SIG-M5 treated with dmso at 0.1 percent for 504 hours (cell line): ENCODE data around the gene TRNP1.
"Not testable (repeated sequence)": the region's sequence is repeated elsewhere in the genome, so short reads cannot be mapped to it uniquely, and the experiment has no call there.

Source experiments
- DNase-seq: peaks from one replicate; lab custom pipeline; 2025; ENCODE audit not compliant: unreplicated experiment; lab: John Stamatoyannopoulos, UW

The TRNP1 gene

DNA sequence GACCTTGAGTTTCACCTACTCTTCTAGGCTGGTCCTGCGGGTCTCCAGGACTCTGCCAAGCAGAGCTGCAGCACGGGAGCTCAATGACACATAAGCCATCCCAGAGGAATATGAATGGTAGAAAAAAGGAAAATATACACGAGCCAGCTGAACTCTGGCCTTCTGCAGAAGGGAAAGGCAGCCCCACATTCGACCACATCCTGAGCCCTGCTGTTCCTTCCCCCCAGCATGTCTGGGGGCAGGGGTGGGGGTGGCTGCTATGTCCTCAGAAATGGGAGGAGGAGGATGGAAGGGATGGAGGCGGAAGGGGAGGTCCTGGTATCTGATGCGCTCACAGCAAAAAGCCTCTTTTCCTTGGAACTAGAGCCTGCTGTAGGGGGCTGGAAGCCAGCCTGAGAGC lies 21.1 kb upstream of the TRNP1 start:
- DNase-seq, result no peak

DNA sequence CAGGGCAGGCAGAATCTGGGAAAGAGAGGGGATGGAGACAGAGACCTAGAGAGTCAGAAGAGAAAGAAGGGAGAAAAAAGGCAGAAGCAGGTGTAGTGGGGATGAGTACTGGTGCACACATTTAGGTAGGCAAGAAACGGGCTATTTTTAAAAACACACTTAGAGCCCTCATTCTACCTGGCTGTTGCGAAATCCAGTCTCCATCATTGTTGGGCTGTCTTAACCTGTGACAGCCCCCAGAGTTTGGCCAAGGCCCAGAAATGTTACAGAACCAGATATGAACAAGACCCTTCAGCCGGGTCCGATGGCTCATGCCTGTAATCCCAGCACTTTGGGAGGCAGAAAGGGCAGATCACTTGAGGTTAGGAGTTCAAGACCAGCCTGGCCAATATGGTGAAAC lies 20.7 kb upstream of the TRNP1 start:
- DNase-seq, result no peak

DNA sequence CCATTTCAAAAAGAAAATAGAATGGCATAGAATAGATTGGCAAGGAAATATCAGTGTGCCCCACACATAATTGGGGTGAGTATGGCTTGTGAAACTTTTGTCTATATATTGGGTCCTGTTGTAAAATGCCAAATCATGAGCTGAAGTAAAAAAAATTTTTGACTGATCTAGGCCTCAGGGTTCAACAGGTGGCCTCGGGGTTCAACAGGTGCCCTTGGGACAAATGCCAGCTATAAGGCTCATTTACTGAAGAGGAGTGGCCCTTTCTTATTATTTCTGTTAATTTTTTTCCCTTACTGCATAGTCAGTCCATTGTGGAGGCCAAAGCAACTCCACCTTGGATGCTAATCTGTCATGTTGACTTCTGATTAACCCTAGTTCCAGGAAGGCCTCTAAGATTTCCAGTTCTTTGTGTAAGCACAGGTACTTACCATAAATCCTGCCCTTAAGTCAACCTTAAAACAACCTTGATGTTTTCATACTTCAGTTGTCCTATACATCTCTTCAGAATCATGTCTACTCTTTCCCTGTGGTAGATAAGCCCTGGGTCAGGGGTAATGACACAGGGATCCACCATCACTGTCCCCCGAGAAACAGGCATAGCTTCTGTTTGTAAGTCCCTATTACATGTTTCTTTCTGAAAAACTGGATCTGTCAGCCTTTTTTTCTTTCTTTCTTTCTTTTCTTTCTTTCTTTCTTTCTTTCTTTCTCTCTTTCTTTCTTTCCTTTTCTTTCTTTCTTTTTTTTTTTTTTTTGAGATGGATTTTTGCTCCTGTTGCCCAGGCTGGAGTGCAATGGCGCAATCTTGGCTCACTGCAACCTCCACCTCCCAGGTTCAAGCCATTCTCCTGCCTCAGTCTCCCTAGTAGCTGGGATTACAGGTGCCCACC lies 16.6 kb upstream of the TRNP1 start:
- no peak for DNase-seq

DNA sequence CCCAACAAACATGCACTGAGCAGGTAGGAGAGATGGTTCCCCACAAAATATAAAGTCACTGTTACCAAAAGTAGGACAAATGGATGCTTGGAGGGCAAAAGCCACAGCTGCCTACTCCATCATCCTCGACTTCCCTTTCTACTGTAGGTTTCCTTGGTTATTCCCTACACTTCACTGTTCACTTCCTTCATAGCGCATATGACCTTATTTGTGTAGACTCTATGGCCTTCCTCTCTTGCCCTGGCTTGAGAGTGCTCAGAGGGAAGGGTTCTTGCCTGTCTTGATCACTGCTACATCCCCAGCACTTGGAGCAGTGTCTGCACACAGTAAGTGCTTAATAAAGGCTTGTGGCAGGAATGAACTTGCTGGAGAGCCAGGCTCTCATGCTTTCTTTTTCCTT lies 14.6 kb upstream of the TRNP1 start:
- no peak for DNase-seq

DNA sequence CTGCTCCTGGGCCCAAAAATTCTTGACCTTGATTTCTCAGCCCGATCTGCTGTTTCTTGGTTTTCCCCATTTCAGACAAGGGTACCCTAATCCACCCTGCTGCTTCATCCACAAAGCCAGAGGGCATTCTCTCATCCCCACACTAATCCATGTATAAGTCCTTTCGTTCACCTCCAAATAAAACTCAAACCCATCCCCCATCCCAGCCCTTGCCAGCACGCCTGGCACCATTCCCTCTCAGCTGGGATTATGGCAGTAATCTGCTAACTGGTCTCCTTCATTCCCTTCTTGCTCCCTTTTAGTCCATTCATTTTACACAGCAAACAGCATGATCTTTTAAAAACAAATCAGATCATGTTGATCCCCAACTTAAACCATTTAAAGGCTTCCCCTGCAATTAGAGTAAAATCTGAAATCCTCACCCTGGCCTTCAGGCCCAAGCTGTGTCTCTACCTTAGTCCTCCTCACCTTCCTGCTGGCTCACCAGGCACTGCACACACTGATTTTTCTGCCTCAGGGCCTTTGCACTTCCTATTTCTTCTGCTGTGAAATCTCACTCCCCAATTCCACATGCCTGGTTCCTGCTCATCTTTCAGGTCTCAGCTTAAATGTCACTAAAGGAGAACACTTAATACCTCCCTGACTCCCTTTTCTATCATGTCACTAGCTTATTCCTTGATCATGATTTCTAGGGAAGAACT lies 12.2 kb upstream of the TRNP1 start:
- DNase-seq, result no peak

DNA sequence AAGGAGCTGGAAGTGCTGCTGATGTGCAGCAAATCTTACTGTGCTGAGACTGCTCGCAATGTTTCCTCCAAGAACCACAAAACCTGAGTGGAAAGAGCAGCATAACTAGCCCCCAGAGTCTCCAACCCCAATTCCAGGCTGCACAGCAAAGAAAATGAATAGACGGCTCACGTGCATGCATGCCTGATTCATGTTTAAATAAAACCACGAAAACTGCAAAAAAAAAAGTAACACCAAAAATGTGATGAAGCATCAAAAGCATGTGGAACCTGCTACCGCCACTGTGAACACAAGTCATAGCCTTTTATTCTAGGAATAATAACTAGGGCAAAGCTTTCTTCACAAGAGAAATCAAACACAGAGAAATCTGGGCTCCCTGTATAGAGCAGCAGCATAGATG lies 9.6 kb upstream of the TRNP1 start:
- no peak for DNase-seq

DNA sequence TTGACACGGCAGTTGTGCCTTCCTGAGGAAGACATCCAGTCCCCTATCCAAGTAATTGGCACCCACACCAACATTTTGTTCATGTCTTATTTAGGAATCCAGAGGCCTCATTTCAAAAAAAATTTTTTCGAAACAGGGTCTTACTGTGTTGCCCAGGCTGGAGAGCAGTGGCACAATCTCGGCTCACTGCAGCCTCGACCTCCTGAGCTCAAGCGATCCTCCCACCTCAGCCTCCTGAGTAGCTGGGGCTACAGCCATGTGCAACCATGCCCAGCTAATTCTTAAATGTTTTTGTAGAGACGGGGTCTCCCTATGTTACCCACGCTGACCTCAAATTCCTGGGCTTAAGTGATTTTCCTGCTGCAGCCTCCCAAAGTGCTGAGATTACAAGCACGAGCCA lies 9.2 kb upstream of the TRNP1 start:
- no peak for DNase-seq

DNA sequence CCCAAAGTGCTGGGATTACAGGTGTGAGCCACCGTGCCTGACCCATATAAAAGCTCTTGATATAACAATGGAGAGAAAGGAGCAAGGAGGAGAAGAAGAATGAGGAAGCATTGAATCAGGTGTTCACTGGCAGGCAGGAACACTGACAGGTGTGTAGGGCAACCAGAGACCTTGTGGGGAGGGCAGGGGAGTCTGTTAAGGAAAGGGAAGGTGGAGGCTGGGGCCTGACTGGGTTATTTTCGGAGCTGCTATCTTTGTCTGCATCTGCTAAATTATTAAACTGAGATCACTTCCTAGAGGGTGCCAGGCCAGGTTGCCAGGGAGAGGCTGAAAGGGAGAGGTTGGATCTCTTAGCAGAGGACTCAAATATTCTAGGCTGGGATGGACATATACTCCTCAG lies 6.8 kb upstream of the TRNP1 start:
- DNase-seq, result no peak

DNA sequence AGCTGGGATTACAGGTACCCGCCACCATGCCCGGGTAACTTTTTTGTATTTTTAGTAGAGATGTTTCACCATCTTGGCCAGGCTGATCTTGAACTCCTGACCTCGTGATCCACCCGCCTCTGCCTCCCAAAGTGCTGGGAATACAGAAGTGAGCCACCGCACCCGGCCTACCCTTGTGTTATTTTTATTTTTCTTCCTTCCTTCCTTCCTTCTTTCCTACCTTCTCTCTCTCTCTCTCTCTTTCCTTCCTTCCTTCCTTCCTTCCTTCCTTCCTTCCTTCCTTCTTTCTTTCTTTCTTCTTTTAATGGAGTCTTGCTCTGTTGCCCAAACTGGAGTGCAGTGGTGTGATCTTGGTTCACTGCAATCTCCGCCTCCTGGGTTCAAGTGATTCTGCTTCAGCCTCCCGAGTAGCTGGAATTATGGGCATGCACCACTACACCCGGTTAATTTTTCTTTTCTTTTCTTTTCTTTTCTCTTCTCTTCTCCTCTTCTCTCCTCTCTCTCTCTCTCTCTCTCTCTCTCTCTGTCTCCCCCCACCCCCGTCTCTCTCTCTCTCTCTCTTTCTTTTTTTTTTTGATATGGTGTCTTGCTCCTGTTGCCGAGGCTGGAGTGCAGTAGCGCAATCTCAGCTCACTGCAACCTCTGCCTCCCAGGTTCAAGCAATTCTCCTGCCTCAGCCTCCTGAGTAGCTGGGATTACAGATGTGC lies 3.9 kb upstream of the TRNP1 start:
- DNase-seq, result not testable (repeated sequence)

DNA sequence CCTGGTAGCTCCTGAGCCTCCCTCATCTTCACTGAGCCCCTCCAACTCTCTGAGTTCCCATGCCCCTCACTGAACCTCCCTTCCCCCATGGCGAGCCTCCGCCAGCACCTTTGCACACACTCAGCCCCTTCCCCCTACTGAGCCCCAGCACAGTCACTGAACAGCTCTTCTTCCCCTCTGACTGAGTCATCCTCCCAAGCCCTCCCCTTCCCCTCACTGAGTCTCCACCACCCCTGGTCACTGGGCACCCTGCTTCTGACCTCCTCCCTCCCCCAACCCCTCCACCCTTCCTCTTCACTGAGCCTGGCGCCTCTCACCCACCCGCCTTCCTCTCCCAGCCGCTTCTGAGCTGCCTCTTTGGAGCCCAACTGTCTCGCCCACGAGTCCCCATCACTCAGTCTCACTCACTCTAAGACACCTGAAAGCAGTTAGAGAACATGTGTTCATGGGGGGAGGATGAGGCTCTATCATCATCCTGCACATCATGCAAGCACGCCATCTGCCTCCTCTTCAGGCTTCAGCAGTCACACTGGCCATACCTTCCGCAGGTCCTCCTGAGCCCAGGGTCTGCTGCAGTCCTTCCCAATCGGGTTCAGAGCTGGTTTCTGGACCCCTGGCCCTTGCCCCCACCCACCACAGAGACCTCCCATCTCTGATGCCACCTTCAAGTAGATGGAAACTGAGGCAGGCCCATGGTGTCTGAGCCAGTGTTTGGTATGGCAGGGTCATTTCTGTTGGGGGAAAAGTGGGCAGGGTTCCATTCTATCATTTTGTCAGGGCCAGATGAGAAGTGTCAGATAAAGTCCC lies 2.0 kb upstream of the TRNP1 start:
- no peak for DNase-seq

DNA sequence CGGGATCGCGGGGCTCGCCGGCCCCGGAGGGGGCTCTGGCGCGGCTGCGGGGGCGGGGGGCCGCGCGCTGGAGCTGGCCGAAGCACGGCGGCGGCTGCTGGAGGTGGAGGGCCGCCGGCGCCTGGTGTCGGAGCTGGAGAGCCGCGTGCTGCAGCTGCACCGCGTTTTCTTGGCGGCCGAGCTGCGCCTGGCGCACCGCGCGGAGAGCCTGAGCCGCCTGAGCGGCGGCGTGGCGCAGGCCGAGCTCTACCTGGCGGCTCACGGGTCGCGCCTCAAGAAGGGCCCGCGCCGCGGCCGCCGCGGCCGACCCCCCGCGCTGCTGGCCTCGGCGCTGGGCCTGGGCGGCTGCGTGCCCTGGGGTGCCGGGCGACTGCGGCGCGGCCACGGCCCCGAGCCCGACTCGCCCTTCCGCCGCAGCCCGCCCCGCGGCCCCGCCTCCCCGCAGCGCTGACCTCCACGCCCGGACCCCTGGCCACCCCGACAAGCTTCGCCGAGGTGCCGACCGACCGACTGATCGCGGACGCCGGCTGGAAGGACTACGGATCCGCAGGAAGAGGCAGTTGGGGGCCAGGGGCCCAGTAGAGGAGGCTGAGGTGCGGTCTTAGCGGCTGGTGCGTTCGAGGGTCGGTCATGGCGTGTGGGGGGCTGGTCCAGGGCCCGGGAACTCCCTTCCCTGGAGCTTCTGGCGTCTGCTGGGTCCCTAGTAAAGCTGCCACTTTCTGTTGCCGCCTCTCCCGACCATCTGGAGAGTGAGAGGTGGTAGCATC lies 711 bp downstream of the TRNP1 start:
- no peak for DNase-seq

DNA sequence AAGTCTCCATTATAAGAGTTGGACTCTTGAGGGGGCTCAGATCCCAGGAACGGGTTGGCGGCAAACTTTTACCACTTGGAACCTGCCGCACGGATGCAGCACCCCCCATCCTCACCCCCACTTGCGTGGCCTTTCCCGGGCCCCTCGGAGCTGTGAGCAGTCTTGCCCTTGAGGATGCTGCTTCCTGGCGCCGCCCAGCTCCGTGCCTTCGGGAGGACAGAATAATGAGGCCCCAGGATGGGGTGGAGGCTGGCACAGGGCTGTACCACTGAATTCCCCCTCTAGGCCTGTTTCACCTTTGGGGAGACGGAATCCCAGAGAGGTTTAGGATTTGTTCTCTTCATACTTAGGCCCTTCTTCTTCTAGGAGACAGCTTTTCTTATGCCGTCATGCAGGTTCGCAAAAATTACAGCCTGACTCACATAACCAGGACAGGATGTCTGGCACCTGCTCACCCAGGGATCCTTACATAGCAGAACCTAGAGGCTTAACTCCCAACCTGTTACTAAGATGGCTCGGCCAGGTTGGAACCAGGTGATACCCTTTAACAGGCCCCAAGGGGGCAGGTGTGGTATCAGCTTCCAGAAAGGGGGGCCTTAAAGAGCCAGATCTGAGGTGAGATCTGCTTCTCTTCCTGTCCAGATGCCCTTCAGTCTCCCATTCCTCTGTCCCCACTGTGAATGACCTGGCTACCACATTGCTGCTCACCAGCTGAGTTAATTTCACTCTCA lies 1.5 kb downstream of the TRNP1 start:
- no peak for DNase-seq

DNA sequence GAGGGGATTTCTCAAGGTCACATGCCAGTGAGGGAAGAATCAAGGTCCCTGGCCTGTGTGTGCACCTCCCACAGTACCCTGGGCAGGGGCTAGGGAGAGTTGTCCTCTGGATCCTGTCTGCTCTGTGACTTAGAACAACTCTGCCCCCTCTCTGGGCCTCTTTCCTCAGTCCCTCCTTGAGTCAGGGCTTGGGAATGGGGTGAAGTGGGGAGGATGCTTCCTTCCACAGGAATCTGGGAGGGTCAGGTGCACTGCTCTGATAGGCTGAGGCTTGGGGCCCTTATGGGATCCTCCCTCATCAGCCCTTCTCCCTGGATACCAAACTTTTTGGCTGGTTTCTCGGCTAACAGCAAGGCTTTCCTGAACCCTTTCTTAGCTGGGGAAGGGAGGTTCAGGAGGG lies 2.5 kb downstream of the TRNP1 start:
- DNase-seq, result no peak

DNA sequence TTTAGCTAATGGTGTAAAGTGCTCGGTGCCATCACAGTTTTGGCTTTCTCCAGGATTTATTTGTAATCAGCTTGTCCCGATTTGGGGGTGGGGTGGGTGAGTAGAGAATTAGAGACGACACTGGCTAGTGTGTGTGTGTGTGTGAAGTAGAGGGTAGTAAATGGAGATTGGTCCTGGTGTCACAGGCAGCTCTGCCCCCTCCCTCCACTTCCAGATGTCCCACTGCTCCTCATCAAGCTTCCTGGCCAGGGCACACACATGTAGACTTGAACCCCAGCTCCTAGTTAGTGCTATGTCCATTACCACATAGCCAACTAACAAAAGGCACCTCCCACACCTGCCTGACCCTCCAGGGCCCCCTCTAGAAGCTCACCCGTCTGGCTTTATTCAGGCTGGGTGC lies 3.2 kb downstream of the TRNP1 start:
- no peak for DNase-seq

DNA sequence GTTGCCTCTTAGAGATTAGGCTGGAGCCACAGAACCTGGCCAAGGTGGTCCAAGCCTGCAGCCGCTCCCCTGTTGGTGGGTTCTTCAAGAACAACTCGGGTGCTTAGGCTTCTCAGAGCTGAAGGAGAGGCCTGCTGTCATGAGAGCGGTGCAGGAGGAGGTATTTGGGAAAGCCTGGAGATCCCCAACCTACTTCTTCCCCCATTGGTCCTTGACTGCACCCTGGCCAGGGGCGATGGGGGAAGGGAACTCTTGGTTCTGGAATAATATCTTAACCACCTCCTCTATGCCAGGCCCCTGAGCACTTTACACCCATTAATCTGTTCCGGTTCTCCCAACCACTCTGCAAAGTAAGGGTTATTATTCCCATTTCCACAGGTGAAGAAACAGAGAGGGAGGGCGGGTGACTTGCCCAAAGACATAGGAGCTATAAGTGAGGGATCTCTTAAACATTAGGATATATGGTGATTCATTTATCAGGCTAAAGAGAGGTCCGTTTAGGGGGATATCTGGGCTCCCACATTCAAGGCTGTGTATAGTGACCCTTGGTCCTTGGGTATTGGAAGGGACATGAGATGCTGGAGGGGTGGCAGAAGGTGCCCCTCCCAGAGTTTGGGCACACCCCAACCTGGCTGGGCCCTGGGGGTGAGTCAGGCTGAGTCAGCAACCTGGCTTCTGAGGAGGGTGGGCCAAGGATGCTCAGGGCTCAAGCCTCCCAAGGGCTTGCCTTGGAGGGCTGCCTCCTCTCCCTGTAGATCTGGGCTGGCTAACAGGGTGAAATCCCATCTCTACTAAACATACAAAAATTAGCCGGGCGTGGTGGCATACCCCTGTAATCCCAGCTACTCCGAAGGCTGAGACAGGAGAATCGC lies 5.2 kb downstream of the TRNP1 start:
- DNase-seq, result no peak

DNA sequence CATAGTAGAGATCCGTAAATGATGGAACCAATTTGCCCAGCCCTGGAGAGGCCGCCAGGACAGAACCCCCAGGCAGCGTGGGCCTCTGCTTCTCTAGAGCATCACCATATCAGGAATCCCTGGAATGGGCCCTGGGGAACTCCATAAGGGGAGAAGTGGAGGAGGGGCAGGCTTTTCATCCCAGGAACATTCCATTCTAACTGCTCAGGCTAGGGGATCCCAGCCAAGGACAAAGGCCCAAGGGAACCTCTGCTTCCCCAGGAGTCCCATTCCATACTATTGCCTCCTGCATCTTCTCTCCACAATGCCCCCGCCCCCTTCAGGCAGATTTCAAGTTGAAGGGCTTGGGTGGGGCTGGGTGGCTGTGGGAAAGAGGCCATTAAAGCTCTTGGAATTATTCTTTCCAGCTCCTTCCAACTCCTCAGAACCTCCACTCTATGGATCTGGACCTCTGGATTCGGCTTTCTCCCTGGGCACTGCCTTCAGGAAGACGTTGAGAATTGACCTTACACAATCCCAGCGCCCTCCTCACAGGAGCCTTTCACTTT lies 6.0 kb downstream of the TRNP1 start:
- DNase-seq, result no peak

DNA sequence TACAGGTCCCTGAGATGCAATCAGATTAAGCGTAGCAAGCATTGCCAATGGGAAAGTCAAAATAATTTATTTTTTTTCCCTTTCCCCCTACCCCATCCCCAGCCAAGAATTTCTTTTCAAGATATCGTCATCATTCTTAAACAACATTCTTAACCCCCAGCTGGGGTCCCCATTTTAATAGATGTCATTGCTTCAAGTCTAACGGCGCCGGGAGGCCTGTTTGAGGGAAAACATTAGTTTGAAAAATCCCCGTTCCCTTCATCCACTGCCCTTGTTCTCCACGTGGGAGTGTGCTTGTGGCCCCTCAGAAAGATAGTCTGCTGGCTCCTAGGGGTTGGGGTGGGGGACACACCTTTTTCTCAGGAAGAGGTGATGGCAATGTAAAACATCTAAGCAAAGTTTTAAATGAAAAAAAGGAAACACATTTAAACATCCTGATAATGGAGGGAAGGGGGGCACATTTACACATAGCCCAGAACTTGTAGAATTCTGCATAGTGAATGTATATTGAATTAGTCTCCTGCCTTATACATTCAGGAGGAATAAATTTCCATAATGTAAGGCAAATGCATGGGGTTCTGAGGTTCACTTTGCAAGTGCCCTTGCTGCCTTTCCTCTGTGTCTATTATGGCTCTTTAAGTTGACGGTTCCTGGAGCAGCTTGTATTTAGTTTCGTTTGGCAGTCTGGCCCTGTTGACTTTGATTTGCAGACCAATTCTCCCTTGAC lies 6.8 kb downstream of the TRNP1 start:
- DNase-seq, result no peak
